NCI-H2081 treated with DMSO at 0.1 percent for 48 hours (cell line): ENCODE results near the gene TMEM132D.
A peak's percentile ranks its signal among the peaks of the same experiment; 100 is the strongest.

Experiments
- DNase-seq: peaks from one replicate; lab custom pipeline; 2025; lab: John Stamatoyannopoulos, UW

Gene TMEM132D

GRCh38 chr12:129659961-129660622, 243.7 kb downstream of the TMEM132D start:
- no peak for DNase-seq

DNA sequence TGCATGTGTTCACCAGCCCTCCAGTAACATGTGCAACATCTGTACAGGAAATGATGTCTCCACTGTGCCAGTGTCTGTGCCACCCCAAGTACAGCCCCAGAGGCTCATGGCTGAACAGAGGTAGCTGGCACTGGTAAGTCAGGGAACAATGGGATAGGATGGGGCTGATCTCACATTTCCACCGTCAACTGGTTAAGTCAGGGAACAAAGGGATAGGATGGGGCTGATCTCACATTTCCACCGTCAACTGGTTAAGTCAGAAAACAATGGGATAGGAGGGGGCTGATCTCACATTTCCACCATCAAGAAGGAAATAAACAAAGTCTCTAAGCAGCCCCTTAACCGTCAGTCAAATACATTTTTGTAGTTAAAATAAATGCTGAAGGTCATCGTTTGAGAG, 246.6 kb downstream of the TMEM132D start:
- DNase-seq, result no peak

- no peak for DNase-seq
Measured at GRCh38 chr12:129651951-129652350, 251.9 kb downstream of the TMEM132D start.

GRCh38 chr12:129641926-129642325, 261.9 kb downstream of the TMEM132D start:
- no peak for DNase-seq

- no peak for DNase-seq
Measured at GRCh38 chr12:129635021-129635685, 268.7 kb downstream of the TMEM132D start.

- no peak for DNase-seq
Measured at GRCh38 chr12:129631316-129631715, 272.5 kb downstream of the TMEM132D start.

DNA sequence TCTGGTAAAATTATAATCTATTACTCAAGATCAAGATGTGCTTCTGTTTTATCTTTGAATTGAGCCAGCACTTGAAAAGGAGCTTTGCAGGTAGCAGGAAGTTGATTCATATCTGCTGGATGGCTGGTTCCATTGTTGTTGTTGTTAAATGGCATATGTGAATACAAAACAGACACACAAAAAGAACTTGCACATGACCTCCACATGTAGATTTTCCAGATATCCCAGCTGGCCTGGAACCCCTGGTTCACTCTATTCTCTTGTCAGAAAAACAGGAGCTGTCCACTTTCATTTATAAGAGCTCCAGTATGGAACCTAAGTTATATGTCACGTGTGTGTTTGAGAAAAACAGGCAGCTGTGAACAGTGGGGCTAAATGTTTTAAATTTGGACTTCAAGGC, 273.9 kb downstream of the TMEM132D start:
- no peak for DNase-seq

DNA sequence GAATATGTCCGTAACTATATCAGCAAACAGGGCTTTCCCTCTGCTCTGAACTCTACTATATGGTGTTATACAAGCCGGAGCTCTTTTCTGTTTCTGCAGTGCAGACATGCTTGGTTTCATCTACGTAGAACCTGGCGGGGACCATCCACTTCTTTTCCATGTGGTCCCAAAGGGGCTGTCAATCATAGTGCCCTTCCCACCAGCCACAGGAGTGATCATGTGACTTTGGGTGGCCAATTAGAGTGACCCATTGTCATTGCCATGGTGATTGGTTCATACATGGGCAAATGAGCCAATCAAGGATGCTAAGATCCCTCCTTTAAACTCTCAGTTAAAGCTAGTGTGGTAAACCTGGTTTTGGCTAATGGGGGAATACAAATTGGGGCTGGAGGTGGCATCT, 281.3 kb downstream of the TMEM132D start:
- DNase-seq, result no peak

DNA sequence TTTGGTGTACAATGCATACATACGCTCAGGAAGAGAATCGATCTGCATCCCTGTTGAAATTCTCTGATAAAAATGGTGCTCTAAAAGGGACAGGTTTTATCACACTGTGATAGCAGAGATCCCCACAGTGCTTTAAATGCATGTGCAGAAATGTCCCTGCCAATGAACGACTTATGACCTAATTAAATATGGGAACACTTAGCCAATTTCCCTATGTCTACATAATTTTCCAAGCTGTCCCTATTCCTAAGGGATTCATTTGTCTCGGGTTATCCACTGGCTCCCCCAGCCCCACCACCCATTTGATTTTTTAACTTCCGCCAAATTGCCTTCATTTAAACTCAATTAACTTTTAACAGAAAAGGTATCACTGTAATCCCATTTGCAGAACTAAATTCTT, 284.6 kb downstream of the TMEM132D start:
- DNase-seq, result no peak

GRCh38 chr12:129617849-129618248, 286.0 kb downstream of the TMEM132D start:
- DNase-seq, result no peak

DNA sequence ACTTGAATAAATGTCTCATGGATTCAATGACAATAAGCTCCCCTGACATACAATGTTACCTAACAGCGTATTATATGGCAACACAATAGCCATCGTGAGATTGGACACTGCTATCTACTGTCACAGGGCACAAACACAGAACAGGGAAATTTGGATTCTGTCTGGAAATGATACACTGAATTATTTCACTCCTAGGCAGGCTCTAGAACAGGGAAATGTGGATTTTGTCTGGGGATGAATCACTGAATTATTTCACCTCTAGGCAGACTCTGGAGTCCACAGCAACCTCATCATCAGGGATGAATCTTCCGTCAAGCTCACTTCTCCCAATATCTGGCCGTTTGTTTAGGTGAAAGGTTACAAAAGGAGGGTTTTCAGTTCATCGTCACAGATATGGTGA, 288.8 kb downstream of the TMEM132D start:
- DNase-seq, result no peak

DNA sequence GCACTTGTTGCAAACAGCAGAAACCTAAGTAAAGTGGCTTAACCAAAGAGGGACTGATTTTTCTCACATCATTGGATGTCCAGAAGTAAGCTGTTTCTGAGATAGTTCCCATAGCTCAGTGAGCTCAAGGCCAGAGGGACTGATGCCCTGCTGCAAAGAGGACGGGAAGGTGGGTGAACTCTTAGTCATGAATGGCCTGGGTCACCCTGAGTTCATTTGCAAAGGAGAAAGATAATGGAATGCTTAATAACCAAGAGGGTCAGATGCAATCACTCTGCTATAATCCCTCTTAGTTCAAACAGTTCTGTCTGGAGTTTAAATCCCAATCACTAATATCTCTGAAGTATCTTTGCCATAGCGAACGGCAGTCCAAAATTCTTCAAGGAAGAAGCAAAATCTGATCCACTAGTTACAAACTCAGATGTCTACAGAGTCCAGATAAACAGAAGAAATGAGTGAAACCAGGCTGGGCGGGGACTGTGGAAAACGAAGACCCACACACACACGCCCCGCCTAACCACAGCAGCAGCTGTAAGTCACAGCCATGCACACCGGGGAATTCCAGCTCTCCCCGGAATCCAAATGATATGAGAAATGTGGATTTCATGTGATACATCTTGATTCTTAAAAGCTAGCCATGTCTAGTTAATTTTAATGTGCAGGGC, 289.5 kb downstream of the TMEM132D start:
- no peak for DNase-seq

DNA sequence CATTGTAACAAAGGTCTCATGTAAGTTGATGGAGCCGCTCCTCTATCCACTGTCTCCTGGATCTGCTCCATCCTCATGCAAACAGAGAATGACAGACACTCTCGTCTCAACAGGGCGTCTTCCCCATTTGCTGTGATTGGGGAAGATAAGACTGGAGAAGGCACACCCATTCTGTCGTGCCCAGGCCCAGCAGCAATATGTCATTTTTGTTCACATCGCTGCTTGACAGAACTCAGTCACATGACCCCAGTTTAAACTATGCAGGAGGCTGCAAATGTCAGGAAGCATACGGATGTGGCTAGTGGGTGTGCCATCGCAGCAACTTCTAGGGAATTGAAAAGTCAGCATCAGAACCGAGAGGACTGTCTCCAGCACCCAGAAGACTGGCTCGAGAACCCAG, 290.5 kb downstream of the TMEM132D start:
- no peak for DNase-seq

DNA sequence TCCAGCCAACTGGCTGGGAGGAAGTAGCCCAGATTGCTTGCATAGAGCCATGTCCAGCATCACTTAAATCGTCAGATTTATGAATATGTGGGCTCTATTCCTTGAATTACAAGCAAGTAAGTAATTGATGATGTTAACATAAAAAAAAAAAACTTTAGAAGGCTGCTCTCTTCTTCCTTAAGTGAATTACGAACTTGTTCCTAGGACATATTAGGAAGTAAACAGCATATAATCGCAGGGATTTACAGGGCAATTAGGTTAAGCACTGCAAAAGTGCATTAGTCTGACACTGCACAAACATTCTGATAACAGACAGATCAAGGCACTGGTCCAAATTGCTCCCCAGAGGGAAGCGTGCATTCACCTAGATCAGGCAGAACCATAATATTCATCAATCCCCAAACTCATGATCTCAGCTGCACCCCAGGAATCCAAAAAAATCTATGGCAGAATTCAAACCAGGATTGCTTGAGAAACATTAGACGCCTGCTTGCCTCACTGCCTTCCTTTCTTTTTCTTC, 293.2 kb downstream of the TMEM132D start:
- DNase-seq, result peak; percentile 67

GRCh38 chr12:129607756-129608155, 296.1 kb downstream of the TMEM132D start:
- no peak for DNase-seq

DNA sequence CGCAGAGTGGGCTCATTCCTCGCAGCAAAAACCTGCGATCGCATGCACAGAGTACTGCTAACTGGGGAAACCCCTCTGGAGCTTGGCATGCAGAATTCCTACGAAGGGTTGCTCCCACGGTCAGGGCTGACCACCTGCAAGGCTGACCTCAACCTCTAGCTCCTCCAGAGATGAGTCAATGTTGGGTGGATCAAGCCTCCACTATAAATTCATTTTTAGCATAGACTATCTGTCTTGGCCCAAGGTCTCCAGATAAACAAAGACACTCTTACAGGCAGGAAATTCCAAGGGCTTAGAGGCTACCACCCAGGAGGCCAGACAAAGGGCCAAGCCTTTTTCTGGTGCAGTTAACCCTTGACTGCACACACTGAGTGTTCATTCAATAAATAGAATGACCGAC, 296.5 kb downstream of the TMEM132D start:
- DNase-seq, result no peak

DNA sequence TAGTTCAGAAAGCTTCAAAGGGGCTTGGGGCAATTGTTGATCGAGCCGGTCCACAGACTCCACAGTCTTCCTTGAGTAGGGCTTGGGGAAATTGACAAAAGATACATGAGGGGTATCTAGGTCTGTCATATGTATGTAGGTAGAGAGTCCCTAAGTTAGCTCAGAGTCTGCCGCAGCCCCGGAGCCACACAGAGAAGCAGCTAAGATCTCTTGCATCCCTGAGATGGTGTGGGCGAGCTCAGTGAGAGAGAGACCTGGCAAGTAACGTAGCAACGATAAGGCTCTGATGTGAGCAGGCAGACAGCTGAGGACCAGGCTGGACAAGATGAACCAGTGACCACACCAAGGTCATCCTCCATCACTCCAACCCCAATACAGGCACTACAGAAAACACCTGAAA, 297.6 kb downstream of the TMEM132D start:
- DNase-seq, result no peak

GRCh38 chr12:129605666-129606065, 298.2 kb downstream of the TMEM132D start:
- DNase-seq, result no peak

DNA sequence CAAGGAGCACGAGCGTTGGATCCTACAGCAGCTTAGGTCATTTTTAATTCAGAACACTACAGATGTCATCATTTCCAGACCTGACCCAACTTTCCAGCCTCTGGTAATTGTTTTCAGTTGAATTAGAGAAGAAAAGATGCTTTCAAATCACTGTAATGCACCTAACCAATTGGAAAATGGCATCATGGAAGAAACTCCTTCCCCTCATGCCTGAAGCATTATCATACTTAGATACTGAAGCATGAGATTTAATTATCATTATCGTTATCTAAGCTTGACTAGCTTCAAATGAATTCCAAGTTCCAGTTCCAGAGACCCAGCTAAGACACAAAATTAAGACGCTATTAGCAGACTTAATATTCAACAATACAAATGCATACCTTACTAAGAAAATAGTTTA, 299.3 kb downstream of the TMEM132D start:
- no peak for DNase-seq

DNA sequence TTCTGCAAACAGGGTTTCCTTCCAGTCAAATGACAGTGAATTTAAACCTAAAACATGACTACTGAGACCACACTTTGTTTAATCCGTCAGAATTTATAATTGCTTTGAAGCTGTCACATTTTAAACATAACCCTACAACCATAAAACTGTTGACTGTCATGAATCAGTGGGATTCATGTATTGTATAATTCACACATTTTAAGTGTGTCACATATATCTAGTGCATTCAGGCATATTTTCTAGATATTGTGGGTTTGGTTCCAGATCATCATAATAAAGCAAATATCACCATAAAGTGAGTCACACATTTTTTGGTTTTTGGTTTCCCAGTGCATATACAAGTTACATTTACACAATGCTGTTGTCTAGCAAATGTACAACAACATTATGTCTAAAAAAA, 304.4 kb downstream of the TMEM132D start:
- no peak for DNase-seq

DNA sequence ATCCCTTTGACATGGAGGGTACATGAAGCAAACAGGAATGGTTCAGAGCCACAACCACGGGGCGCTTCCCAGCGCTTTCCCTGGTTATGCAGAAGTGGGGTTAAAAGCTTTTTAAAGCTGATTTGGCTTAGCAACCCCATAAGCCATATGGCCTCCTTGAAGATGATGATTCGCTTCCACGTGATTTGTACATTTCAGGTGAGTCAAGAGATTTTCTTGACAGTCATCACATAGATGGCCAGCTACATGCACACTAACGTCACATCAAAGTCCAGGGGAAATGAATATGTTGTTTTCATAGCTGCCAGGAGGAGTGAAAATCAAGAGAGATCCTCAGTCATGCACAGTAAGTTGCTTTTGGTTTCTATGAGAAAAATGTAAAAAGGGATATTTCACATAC, 309.7 kb downstream of the TMEM132D start:
- DNase-seq, result no peak

GRCh38 chr12:129592449-129592848, 311.4 kb downstream of the TMEM132D start:
- DNase-seq, result no peak

DNA sequence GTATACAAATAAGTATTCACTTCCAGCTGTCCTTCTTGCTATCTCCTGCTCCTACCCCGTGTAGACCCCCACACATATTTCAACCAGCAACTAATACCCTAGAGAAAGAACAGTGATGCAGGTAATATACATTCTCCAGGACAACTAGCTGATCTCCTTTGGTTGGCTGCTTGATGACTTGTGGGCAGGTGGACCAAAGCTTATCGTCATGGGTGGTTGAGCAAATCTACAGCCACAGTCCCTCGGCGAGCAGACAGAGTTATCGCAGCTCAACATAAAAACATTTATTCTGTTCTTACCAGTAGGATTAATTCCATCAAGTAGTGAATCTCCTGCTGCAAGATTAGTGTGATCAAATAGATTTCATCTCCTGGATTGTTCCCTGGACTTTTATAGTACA, 314.3 kb downstream of the TMEM132D start:
- no peak for DNase-seq
